GM23338 (cell line): ENCODE measurements around the gene EIF1AX. TPM values are rescaled to one million over a fixed set of nuclear protein-coding genes. Genes with fewer than 3 reads are reported as not detected.

Experiments
- ATAC-seq: fragments of 200-7000 bp; cut with Tn5 transposase; 3 replicates; pipeline ENCODE4 v1.9.1; 2020
- DNase-seq: peaks from one replicate; pipeline ENCODE4 v3.0.0-alpha.2; 2015; ENCODE audit warnings: low spot score
- H2AFZ ChIP-seq: fragments of 200-600 bp; sonication (generic); 2 replicates; pipeline ENCODE4 v1.8.0; 2016; ENCODE audit warnings: antibody characterized with exemption, mild to moderate bottlenecking, moderate library complexity
- H3F3A ChIP-seq: fragments of 200-600 bp; sonication (generic); replicated peaks from 2 replicates; pipeline ENCODE4 v1.8.0; 2017; ENCODE audit warnings: antibody characterized with exemption, mixed run types, low read depth
- H3K27ac ChIP-seq: fragments of 200-600 bp; sonication (generic); 2 replicates; pipeline ENCODE4 v1.6.1; 2016; ENCODE audit warnings: low read depth
- H3K27me3 ChIP-seq: fragments of 200-600 bp; sonication (generic); 2 replicates; pipeline ENCODE4 v1.8.0; 2016; ENCODE audit warnings: mild to moderate bottlenecking, mixed run types, moderate library complexity; ENCODE audit not compliant: insufficient read depth
- H3K36me3 ChIP-seq: fragments of 200-600 bp; sonication (generic); 2 replicates; pipeline ENCODE4 v1.8.0; 2016; ENCODE audit warnings: mild to moderate bottlenecking; ENCODE audit not compliant: insufficient read depth
- H3K4me1 ChIP-seq: fragments of 200-600 bp; sonication (generic); 2 replicates; pipeline ENCODE4 v1.8.0; 2016; ENCODE audit warnings: mild to moderate bottlenecking, moderate library complexity; ENCODE audit not compliant: insufficient read depth
- H3K4me2 ChIP-seq: fragments of 200-600 bp; sonication (generic); 2 replicates; pipeline ENCODE4 v1.7.1; 2017; ENCODE audit warnings: mixed run types
- H3K4me3 ChIP-seq: fragments of 200-600 bp; sonication (generic); 2 replicates; pipeline ENCODE4 v1.6.1; 2016; ENCODE audit warnings: mixed run types
- H3K79me2 ChIP-seq: fragments of 200-600 bp; sonication (generic); replicated peaks from 2 replicates; pipeline ENCODE4 v1.8.0; 2017; ENCODE audit warnings: mild to moderate bottlenecking; ENCODE audit not compliant: insufficient read depth
- H3K9me2 ChIP-seq: fragments of 200-600 bp; sonication (generic); 2 replicates; pipeline ENCODE4 v1.8.0; 2017; ENCODE audit not compliant: insufficient read depth
- H4K20me1 ChIP-seq: fragments of 200-600 bp; sonication (generic); replicated peaks from 2 replicates; pipeline ENCODE4 v1.8.0; 2017; ENCODE audit warnings: mild to moderate bottlenecking; ENCODE audit not compliant: insufficient read depth
- H3K27ac Mint-ChIP-seq: 2 replicates; pipeline ENCODE4 v1.8.0; 2020; ENCODE audit warnings: inconsistent platforms, mild to moderate bottlenecking, moderate library complexity, mixed read lengths
- H3K27me3 Mint-ChIP-seq: 3 replicates; pipeline ENCODE4 v1.8.0; 2022; ENCODE audit warnings: low read depth, mild to moderate bottlenecking, moderate library complexity, mixed read lengths, inconsistent platforms; ENCODE audit not compliant: insufficient read depth, poor library complexity
- H3K36me3 Mint-ChIP-seq: 3 replicates; pipeline ENCODE4 v1.8.0; 2021; ENCODE audit warnings: low read depth, mild to moderate bottlenecking, inconsistent platforms, moderate library complexity, mixed read lengths
- H3K4me1 Mint-ChIP-seq: 3 replicates; pipeline ENCODE4 v1.8.0; 2020; ENCODE audit warnings: mild to moderate bottlenecking, inconsistent platforms, mixed read lengths
- H3K4me3 Mint-ChIP-seq: 3 replicates; pipeline ENCODE4 v1.8.0; 2021; ENCODE audit warnings: moderate library complexity, mild to moderate bottlenecking, inconsistent platforms, mixed read lengths
- H3K9me3 Mint-ChIP-seq: 3 replicates; pipeline ENCODE4 v1.8.0; 2020; ENCODE audit warnings: moderate library complexity, mild to moderate bottlenecking, inconsistent platforms, mixed read lengths
- EZH2 ChIP-seq: fragments of 200-600 bp; sonication (generic); IDR thresholded peaks from one replicate; pipeline ENCODE4 v1.8.0; 2017; ENCODE audit warnings: antibody characterized with exemption, mild to moderate bottlenecking, low read depth; ENCODE audit not compliant: unreplicated experiment
- NANOG ChIP-seq: IDR thresholded peaks from 2 replicates; pipeline ENCODE4 v1.6.1; 2016; ENCODE audit warnings: antibody characterized with exemption, borderline replicate concordance
- ZNF114 ChIP-seq: fragments of 250-450 bp; sonication (Bioruptor Pico); IDR thresholded peaks from 2 replicates; pipeline ENCODE4 v1.5.0; 2020; ENCODE audit warnings: mild to moderate bottlenecking, moderate library complexity
- polyA plus RNA-seq: library from polyadenylated mRNA; unstranded; fragments of >200 nt; fragmentation: Nextera tagmentation; extraction: Ambion mirVana; gene quantifications from 2 replicates; pipeline ENCODE4 v1.2.1, GENCODE V29; 2016
- total RNA-seq: library from RNA; depleted of rRNA; stranded (reverse); fragments of >200 nt; shearing (Covaris generic); gene quantifications from 2 replicates; pipeline ENCODE4 v1.2.3, GENCODE V29; 2014
- TF ChIP-seq, protein P1 (sequence below), 2 experiments: fragments of 200-600 bp in 1 of 2; sonication (generic) in 1 of 2; conservative IDR thresholded peaks; 2 replicates each; pipeline versions ENCODE4 v1.5.1 to v1.6.1; 2016 to 2017; ENCODE audit warnings: antibody characterized with exemption in 2 of 2, low read depth in 2 of 2, mild to moderate bottlenecking in 2 of 2, moderate library complexity in 1 of 2
- TF ChIP-seq, protein P2 (sequence below): IDR thresholded peaks from 2 replicates; pipeline ENCODE4 v1.6.1; 2016; ENCODE audit warnings: antibody characterized with exemption
- TF ChIP-seq, protein P3 (sequence below): IDR thresholded peaks from one replicate; pipeline ENCODE4 v1.6.1; 2018; ENCODE audit warnings: antibody characterized with exemption; ENCODE audit not compliant: unreplicated experiment
- TF ChIP-seq, protein P4 (sequence below): fragments of 250-450 bp; sonication (Bioruptor Pico); IDR thresholded peaks from 2 replicates; pipeline ENCODE4 v1.5.0; 2020; ENCODE audit warnings: mild to moderate bottlenecking, moderate library complexity

The EIF1AX gene
- total and polyA plus RNA-seq, 2 experiments from 2014 or later: 107 to 321 TPM

DNA sequence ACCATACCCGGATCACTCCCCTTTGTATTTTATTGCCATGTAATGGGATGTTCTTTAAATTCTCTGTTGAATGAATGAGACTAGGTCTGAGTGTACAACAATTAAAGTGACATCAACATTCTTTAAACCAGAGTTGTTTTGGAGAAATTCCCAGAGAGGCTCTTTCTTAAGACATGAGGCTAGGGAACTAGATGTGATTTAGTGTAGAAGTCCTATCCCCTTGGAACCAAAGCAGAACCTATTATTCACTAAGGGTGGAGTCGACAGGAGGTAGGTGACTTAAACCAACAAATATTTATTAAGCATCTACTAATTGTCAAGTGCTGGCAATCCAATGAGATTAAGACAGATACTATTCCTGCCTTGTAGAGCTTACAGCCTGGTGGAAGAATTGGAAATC lies 1.7 kb downstream of the EIF1AX start:
- no peak for DNase-seq
- no peak for TF ChIP-seq NANOG
- TF ChIP-seq, protein P1, sequence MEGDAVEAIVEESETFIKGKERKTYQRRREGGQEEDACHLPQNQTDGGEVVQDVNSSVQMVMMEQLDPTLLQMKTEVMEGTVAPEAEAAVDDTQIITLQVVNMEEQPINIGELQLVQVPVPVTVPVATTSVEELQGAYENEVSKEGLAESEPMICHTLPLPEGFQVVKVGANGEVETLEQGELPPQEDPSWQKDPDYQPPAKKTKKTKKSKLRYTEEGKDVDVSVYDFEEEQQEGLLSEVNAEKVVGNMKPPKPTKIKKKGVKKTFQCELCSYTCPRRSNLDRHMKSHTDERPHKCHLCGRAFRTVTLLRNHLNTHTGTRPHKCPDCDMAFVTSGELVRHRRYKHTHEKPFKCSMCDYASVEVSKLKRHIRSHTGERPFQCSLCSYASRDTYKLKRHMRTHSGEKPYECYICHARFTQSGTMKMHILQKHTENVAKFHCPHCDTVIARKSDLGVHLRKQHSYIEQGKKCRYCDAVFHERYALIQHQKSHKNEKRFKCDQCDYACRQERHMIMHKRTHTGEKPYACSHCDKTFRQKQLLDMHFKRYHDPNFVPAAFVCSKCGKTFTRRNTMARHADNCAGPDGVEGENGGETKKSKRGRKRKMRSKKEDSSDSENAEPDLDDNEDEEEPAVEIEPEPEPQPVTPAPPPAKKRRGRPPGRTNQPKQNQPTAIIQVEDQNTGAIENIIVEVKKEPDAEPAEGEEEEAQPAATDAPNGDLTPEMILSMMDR (conservative IDR thresholded peaks at IDR 0.05; ENCODE audit: low read depth in 2 of 2): no peak
- TF ChIP-seq, protein P2, sequence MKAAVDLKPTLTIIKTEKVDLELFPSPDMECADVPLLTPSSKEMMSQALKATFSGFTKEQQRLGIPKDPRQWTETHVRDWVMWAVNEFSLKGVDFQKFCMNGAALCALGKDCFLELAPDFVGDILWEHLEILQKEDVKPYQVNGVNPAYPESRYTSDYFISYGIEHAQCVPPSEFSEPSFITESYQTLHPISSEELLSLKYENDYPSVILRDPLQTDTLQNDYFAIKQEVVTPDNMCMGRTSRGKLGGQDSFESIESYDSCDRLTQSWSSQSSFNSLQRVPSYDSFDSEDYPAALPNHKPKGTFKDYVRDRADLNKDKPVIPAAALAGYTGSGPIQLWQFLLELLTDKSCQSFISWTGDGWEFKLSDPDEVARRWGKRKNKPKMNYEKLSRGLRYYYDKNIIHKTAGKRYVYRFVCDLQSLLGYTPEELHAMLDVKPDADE: no peak
- no peak for TF ChIP-seq EZH2
- TF ChIP-seq, protein P3, sequence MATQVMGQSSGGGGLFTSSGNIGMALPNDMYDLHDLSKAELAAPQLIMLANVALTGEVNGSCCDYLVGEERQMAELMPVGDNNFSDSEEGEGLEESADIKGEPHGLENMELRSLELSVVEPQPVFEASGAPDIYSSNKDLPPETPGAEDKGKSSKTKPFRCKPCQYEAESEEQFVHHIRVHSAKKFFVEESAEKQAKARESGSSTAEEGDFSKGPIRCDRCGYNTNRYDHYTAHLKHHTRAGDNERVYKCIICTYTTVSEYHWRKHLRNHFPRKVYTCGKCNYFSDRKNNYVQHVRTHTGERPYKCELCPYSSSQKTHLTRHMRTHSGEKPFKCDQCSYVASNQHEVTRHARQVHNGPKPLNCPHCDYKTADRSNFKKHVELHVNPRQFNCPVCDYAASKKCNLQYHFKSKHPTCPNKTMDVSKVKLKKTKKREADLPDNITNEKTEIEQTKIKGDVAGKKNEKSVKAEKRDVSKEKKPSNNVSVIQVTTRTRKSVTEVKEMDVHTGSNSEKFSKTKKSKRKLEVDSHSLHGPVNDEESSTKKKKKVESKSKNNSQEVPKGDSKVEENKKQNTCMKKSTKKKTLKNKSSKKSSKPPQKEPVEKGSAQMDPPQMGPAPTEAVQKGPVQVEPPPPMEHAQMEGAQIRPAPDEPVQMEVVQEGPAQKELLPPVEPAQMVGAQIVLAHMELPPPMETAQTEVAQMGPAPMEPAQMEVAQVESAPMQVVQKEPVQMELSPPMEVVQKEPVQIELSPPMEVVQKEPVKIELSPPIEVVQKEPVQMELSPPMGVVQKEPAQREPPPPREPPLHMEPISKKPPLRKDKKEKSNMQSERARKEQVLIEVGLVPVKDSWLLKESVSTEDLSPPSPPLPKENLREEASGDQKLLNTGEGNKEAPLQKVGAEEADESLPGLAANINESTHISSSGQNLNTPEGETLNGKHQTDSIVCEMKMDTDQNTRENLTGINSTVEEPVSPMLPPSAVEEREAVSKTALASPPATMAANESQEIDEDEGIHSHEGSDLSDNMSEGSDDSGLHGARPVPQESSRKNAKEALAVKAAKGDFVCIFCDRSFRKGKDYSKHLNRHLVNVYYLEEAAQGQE: no peak
- TF ChIP-seq ZNF114 (CRISPR knock-in tag): no peak
- TF ChIP-seq, protein P4, sequence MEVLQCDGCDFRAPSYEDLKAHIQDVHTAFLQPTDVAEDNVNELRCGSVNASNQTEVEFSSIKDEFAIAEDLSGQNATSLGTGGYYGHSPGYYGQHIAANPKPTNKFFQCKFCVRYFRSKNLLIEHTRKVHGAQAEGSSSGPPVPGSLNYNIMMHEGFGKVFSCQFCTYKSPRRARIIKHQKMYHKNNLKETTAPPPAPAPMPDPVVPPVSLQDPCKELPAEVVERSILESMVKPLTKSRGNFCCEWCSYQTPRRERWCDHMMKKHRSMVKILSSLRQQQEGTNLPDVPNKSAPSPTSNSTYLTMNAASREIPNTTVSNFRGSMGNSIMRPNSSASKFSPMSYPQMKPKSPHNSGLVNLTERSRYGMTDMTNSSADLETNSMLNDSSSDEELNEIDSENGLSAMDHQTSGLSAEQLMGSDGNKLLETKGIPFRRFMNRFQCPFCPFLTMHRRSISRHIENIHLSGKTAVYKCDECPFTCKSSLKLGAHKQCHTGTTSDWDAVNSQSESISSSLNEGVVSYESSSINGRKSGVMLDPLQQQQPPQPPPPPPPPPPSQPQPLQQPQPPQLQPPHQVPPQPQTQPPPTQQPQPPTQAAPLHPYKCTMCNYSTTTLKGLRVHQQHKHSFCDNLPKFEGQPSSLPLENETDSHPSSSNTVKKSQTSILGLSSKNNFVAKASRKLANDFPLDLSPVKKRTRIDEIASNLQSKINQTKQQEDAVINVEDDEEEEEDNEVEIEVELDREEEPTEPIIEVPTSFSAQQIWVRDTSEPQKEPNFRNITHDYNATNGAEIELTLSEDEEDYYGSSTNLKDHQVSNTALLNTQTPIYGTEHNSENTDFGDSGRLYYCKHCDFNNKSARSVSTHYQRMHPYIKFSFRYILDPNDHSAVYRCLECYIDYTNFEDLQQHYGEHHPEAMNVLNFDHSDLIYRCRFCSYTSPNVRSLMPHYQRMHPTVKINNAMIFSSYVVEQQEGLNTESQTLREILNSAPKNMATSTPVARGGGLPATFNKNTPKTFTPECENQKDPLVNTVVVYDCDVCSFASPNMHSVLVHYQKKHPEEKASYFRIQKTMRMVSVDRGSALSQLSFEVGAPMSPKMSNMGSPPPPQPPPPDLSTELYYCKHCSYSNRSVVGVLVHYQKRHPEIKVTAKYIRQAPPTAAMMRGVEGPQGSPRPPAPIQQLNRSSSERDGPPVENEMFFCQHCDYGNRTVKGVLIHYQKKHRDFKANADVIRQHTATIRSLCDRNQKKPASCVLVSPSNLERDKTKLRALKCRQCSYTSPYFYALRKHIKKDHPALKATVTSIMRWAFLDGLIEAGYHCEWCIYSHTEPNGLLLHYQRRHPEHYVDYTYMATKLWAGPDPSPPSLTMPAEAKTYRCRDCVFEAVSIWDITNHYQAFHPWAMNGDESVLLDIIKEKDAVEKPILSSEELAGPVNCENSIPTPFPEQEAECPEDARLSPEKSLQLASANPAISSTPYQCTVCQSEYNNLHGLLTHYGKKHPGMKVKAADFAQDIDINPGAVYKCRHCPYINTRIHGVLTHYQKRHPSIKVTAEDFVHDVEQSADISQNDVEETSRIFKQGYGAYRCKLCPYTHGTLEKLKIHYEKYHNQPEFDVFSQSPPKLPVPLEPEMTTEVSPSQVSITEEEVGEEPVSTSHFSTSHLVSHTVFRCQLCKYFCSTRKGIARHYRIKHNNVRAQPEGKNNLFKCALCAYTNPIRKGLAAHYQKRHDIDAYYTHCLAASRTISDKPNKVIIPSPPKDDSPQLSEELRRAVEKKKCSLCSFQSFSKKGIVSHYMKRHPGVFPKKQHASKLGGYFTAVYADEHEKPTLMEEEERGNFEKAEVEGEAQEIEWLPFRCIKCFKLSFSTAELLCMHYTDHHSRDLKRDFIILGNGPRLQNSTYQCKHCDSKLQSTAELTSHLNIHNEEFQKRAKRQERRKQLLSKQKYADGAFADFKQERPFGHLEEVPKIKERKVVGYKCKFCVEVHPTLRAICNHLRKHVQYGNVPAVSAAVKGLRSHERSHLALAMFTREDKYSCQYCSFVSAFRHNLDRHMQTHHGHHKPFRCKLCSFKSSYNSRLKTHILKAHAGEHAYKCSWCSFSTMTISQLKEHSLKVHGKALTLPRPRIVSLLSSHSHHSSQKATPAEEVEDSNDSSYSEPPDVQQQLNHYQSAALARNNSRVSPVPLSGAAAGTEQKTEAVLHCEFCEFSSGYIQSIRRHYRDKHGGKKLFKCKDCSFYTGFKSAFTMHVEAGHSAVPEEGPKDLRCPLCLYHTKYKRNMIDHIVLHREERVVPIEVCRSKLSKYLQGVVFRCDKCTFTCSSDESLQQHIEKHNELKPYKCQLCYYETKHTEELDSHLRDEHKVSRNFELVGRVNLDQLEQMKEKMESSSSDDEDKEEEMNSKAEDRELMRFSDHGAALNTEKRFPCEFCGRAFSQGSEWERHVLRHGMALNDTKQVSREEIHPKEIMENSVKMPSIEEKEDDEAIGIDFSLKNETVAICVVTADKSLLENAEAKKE: no peak
- peaks cover 7% of the 10 kb centered on the region; the same call in 1 of the 2 replicates for H4K20me1 ChIP-seq
- H3F3A ChIP-seq: no peaks in the 10 kb centered on the region
- Mint-ChIP-seq H3K36me3 (peaks cover 54% of the 10 kb centered on the region), H3K4me1 (peaks cover 10% of the 10 kb centered on the region; the same call in 2 of the 3 replicates), H3K27ac (no peak overlapping the region), H3K4me3 (peak overlapping the region; percentile 87), H3K27me3 (peaks cover 6% of the 10 kb centered on the region), H3K9me3 (no peaks in the 10 kb centered on the region)
- peaks cover 57% of the 10 kb centered on the region for H3K79me2 ChIP-seq
- peak overlapping the region; percentile 85 for H3K4me3 ChIP-seq
- peaks cover 16% of the 10 kb centered on the region; the same call in 1 of the 2 replicates for H3K36me3 ChIP-seq
- ATAC-seq: no peak
- H2AFZ ChIP-seq: no peak overlapping the region
- peak overlapping the region; percentile 92 for H3K4me2 ChIP-seq
- no peak overlapping the region for H3K27ac ChIP-seq
- H3K4me1 ChIP-seq: no peaks in the 10 kb centered on the region; the same call in 1 of the 2 replicates
- no peaks in the 10 kb centered on the region for H3K27me3 ChIP-seq
- no peaks in the 10 kb centered on the region for H3K9me2 ChIP-seq
